Measurements from ENCODE around the gene PCDHB7. TPM values are rescaled to one million over a fixed set of nuclear protein-coding genes. Genes with fewer than 3 reads are reported as not detected.

Gene PCDHB7
- total RNA-seq, 2 donors from 2014 or later: 0.42 to 0.75 TPM

Other genes with a start within 250 kb of the PCDHB7 start
- 1 to 10 TPM; 3.2 to 6.1 TPM for gene PCDHAC1, start 246.3 kb upstream of the PCDHB7 start, total RNA-seq
- gene PCDHAC2, start 206.2 kb upstream of the PCDHB7 start, total RNA-seq: 1 to 10 TPM in 1 of 2 donors, under 1 TPM in 1; 0.49 to 2.4 TPM
- under 1 TPM in 1 of 2 donors, not detected in 1; 0.04 TPM for gene PCDHB1, start 121.3 kb upstream of the PCDHB7 start, total RNA-seq
- gene PCDHB2, start 78.0 kb upstream of the PCDHB7 start, total RNA-seq: 10 to 100 TPM; 28.4 to 32.1 TPM
- gene PCDHB3, start 72.2 kb upstream of the PCDHB7 start, total RNA-seq: 10 to 100 TPM in 1 of 2 donors, 1 to 10 TPM in 1; 4.3 to 17.7 TPM
- 1 to 10 TPM; 1.7 to 3.3 TPM for gene PCDHB4, start 50.8 kb upstream of the PCDHB7 start, total RNA-seq
- 10 to 100 TPM in 1 of 2 donors, 1 to 10 TPM in 1; 2.4 to 43.5 TPM for gene PCDHB5, start 37.4 kb upstream of the PCDHB7 start, total RNA-seq
- gene PCDHB6, start 22.6 kb upstream of the PCDHB7 start, total RNA-seq: 1 to 10 TPM in 1 of 2 donors, under 1 TPM in 1; 0.66 to 2.0 TPM
- 1 to 10 TPM in 1 of 2 donors, under 1 TPM in 1; 0.71 to 3.6 TPM for gene PCDHB8, start 5.1 kb downstream of the PCDHB7 start, total RNA-seq
- 10 to 100 TPM in 1 of 2 donors, 1 to 10 TPM in 1; 9.7 to 14.8 TPM for gene PCDHB16, start 9.7 kb downstream of the PCDHB7 start, total RNA-seq
- gene PCDHB9, start 14.5 kb downstream of the PCDHB7 start, total RNA-seq: 1 to 10 TPM; 3.2 to 5.1 TPM
- gene PCDHB10, start 19.7 kb downstream of the PCDHB7 start, total RNA-seq: 1 to 10 TPM; 2.9 to 3.5 TPM
- 1 to 10 TPM; 2.6 to 4.7 TPM for gene PCDHB11, start 27.0 kb downstream of the PCDHB7 start, total RNA-seq
- gene PCDHB12, start 36.1 kb downstream of the PCDHB7 start, total RNA-seq: 1 to 10 TPM; 1.6 to 5.0 TPM
- gene PCDHB13, start 41.3 kb downstream of the PCDHB7 start, total RNA-seq: 1 to 10 TPM; 1.8 to 3.3 TPM
- gene PCDHB14, start 50.7 kb downstream of the PCDHB7 start, total RNA-seq: 1 to 10 TPM; 2.6 to 2.8 TPM
- gene PCDHB15, start 72.8 kb downstream of the PCDHB7 start, total RNA-seq: 1 to 10 TPM; 3.7 to 9.8 TPM
- under 1 TPM; 0.55 to 0.68 TPM for gene SLC25A2, start 131.4 kb downstream of the PCDHB7 start, total RNA-seq
- 10 to 100 TPM; 85.4 to 99.0 TPM for gene TAF7, start 148.1 kb downstream of the PCDHB7 start, total RNA-seq
- 1 to 10 TPM in 1 of 2 donors, under 1 TPM in 1; 0.38 to 2.2 TPM for gene PCDHGA1, start 157.9 kb downstream of the PCDHB7 start, total RNA-seq
- gene PCDHGA2, start 166.1 kb downstream of the PCDHB7 start, total RNA-seq: 1 to 10 TPM in 1 of 2 donors, under 1 TPM in 1; 0.09 to 2.0 TPM
- 1 to 10 TPM in 1 of 2 donors, not detected in 1; 4.3 TPM for gene PCDHGA3, start 171.2 kb downstream of the PCDHB7 start, total RNA-seq
- 1 to 10 TPM; 1.4 to 6.6 TPM for gene PCDHGB1, start 177.5 kb downstream of the PCDHB7 start, total RNA-seq
- gene PCDHGA4, start 182.4 kb downstream of the PCDHB7 start, total RNA-seq: 1 to 10 TPM in 1 of 2 donors, under 1 TPM in 1; 0.86 to 5.0 TPM
- gene PCDHGB2, start 187.3 kb downstream of the PCDHB7 start, total RNA-seq: 1 to 10 TPM; 1.6 to 5.2 TPM
- gene PCDHGA5, start 191.5 kb downstream of the PCDHB7 start, total RNA-seq: 1 to 10 TPM in 1 of 2 donors, under 1 TPM in 1; 0.51 to 3.0 TPM
- 1 to 10 TPM in 1 of 2 donors, under 1 TPM in 1; 0.40 to 4.6 TPM for gene PCDHGB3, start 197.6 kb downstream of the PCDHB7 start, total RNA-seq
- gene PCDHGA6, start 201.2 kb downstream of the PCDHB7 start, total RNA-seq: 1 to 10 TPM in 1 of 2 donors, under 1 TPM in 1; 0.55 to 3.8 TPM
- 1 to 10 TPM in 1 of 2 donors, under 1 TPM in 1; 0.40 to 1.9 TPM for gene PCDHGA7, start 210.1 kb downstream of the PCDHB7 start, total RNA-seq
- gene PCDHGB4, start 215.1 kb downstream of the PCDHB7 start, total RNA-seq: 10 to 100 TPM; 10.7 to 13.9 TPM
- 1 to 10 TPM; 1.1 to 3.0 TPM for gene PCDHGA8, start 220.0 kb downstream of the PCDHB7 start, total RNA-seq
- gene PCDHGB5, start 225.3 kb downstream of the PCDHB7 start, total RNA-seq: 10 to 100 TPM in 1 of 2 donors, 1 to 10 TPM in 1; 1.3 to 17.3 TPM
- 1 to 10 TPM in 1 of 2 donors, under 1 TPM in 1; 0.89 to 7.3 TPM for gene PCDHGA9, start 230.1 kb downstream of the PCDHB7 start, total RNA-seq
- gene PCDHGB6, start 235.4 kb downstream of the PCDHB7 start, total RNA-seq: 10 to 100 TPM in 1 of 2 donors, 1 to 10 TPM in 1; 8.3 to 10.8 TPM
- 10 to 100 TPM in 1 of 2 donors, 1 to 10 TPM in 1; 3.2 to 20.7 TPM for gene PCDHGA10, start 240.3 kb downstream of the PCDHB7 start, total RNA-seq
- 10 to 100 TPM; 15.3 to 19.3 TPM for gene PCDHGB7, start 245.0 kb downstream of the PCDHB7 start, total RNA-seq
- 10 to 100 TPM in 1 of 2 donors, 1 to 10 TPM in 1; 8.5 to 10.6 TPM for gene PCDHGA11, start 248.4 kb downstream of the PCDHB7 start, total RNA-seq